Endothelial cell of umbilical vein (primary cell): ENCODE measurements around the gene DDX24. TPM values are rescaled to one million over a fixed set of nuclear protein-coding genes. Genes with fewer than 3 reads are reported as not detected.

Experiments used
- BruUV-seq: library from RNA; stranded (reverse); fragments of 400-500 nt; replicated peaks from 2 replicates; lab custom pipeline; 2021; lab: Mats Ljungman, UMichigan
- CTCF ChIA-PET: fragments of 300-600, 350-600 bp; sonication (Branson Sonifier 250); formaldehyde crosslinking; loops from one replicate; lab custom pipeline; 2021; ENCODE audit warnings: antibody characterized with exemption, inconsistent platforms; lab: Charles Lee
- POLR2A ChIA-PET: fragments of 300-600, 350-600 bp; sonication (Branson Sonifier 250); formaldehyde crosslinking; loops from one replicate; lab custom pipeline; 2021; ENCODE audit warnings: antibody characterized with exemption, inconsistent platforms; lab: Charles Lee
- DNase-seq: peaks from one replicate; pipeline ENCODE4 v3.0.0-alpha.2; 2011; ENCODE audit warnings: low read depth, low spot score
- FAIRE-seq: peaks from 2 replicates; lab custom pipeline; 2011; peaks lifted over from hg19 to GRCh38; lab: Jason Lieb, UNC
- H2AFZ ChIP-seq: 2 replicates; pipeline ENCODE4 v1.6.0; 2012; ENCODE audit warnings: low read depth, low read length, control low read depth, inconsistent platforms
- H3K27ac ChIP-seq: 2 replicates; pipeline ENCODE4 v1.5.1; 2011; ENCODE audit warnings: low read depth, mild to moderate bottlenecking, control low read depth, low read length, moderate library complexity; ENCODE audit not compliant: insufficient read depth
- H3K27me3 ChIP-seq, 2 experiments: 2 replicates each; pipeline versions ENCODE4 v1.6.0 to v1.6.1; 2011; ENCODE audit warnings: low read length in 2 of 2, mixed read lengths in 1 of 2; ENCODE audit not compliant: control insufficient read depth in 2 of 2, insufficient read depth in 2 of 2
- H3K36me3 ChIP-seq, 2 experiments: 2 replicates in 1 of 2; 3 replicates in 1 of 2; pipeline ENCODE4 v1.5.1; 2011; ENCODE audit warnings: low read length in 2 of 2, mild to moderate bottlenecking in 1 of 2, moderate library complexity in 1 of 2; ENCODE audit not compliant: control insufficient read depth in 2 of 2, insufficient read depth in 2 of 2; ENCODE audit errors: extremely low read depth in 1 of 2
- H3K4me1 ChIP-seq: 3 replicates; pipeline ENCODE4 v1.5.1; 2011; ENCODE audit warnings: mild to moderate bottlenecking, low read length; ENCODE audit not compliant: control insufficient read depth, insufficient read depth; ENCODE audit errors: extremely low read depth
- H3K4me2 ChIP-seq: 2 replicates; pipeline ENCODE4 v1.6.1; 2011; ENCODE audit warnings: low read length, control low read depth, mixed read lengths; ENCODE audit not compliant: insufficient read depth
- H3K4me3 ChIP-seq, 3 experiments: fragments of 200-600 bp in 1 of 3; sonication (generic), shearing (Covaris generic) in 1 of 3; replicated peaks in 1 of 3; 2 replicates each; pipeline ENCODE4 v1.5.1; 2011 to 2016; ENCODE audit warnings: control low read depth in 3 of 3, low read length in 3 of 3, mild to moderate bottlenecking in 2 of 3, inconsistent platforms in 1 of 3, low read depth in 1 of 3, moderate library complexity in 1 of 3; ENCODE audit not compliant: insufficient read depth in 1 of 3
- H3K79me2 ChIP-seq: 2 replicates; pipeline ENCODE4 v1.6.0; 2012; ENCODE audit warnings: low read length, inconsistent platforms; ENCODE audit not compliant: control insufficient read depth, insufficient read depth
- H3K9ac ChIP-seq: replicated peaks from 2 replicates; pipeline ENCODE3; 2011; ENCODE audit warnings: low read length, control low read depth; ENCODE audit not compliant: insufficient read depth; ENCODE audit errors: extremely low read depth
- H3K9me1 ChIP-seq: replicated peaks from 3 replicates; pipeline ENCODE4 v1.6.0; 2011; ENCODE audit warnings: mild to moderate bottlenecking, low read length; ENCODE audit not compliant: control insufficient read depth, insufficient read depth; ENCODE audit errors: extremely low read depth
- H3K9me3 ChIP-seq: replicated peaks from 2 replicates; pipeline ENCODE4 v1.5.1; 2012; ENCODE audit warnings: low read length, inconsistent platforms; ENCODE audit not compliant: control insufficient read depth, insufficient read depth
- H4K20me1 ChIP-seq: replicated peaks from 2 replicates; pipeline ENCODE3; 2011; ENCODE audit warnings: mild to moderate bottlenecking, low read length; ENCODE audit not compliant: control insufficient read depth, insufficient read depth; ENCODE audit errors: extremely low read depth
- dilution Hi-C: fragments of 300-500 bp; cut with MboI; formaldehyde crosslinking; loops from one replicate; pipeline ENCODE4 v1.15.0; 2019; ENCODE audit warnings: low sequenced_read_pairs; ENCODE audit not compliant: extremely low pct_ligation_motif_present
- intact Hi-C: fragments of 100-400 bp; cut with micrococcal nuclease; formaldehyde crosslinking; loops from one replicate; pipeline ENCODE4 v1.10.0; 2022
- polyA plus RNA-seq, 4 experiments: library from polyadenylated mRNA; depleted of rRNA in 3 of 4; stranded (reverse) in 3 of 4; unstranded in 1 of 4; fragments of >200 nt; gene quantifications; 2 replicates each; pipeline versions ENCODE4 v1.2.1 to v1.2.3, GENCODE V29; 2011 to 2012; ENCODE audit warnings: missing spikeins in 1 of 4
- total RNA-seq: library from RNA; stranded (reverse); gene quantifications from 2 replicates; pipeline ENCODE4 v1.2.3, GENCODE V29; 2021
- TF ChIP-seq, protein P1 (sequence below), 2 donors: IDR thresholded peaks; 1 replicate in 1 of 2; 2 replicates in 1 of 2; pipeline ENCODE4 v1.5.1; 2011; ENCODE audit warnings: low read length in 2 of 2, mild to moderate bottlenecking in 2 of 2, moderate library complexity in 2 of 2, control low read depth in 1 of 2, inconsistent platforms in 1 of 2, low read depth in 1 of 2; ENCODE audit not compliant: insufficient read depth in 1 of 2; ENCODE audit errors: extremely low read depth in 1 of 2

DDX24 gene
- total and polyA plus RNA-seq, 2 donors (not counting 3 experiments of a cell fraction or from before 2014, with no cell fraction given) = 88.3 to 141 TPM

GRCh38 chr14:94049625-94050023 lies 31.4 kb downstream of the DDX24 start:
- Histone ChIP-seq H3K4me1 (peaks cover 3% of the 10 kb centered on the region), H3K79me2 (no peaks in the 10 kb centered on the region), H3K27me3 (no peaks in the 10 kb centered on the region), H2AFZ (no peak overlapping the region), H3K4me3 (no peak overlapping the region), H3K9ac (no peak overlapping the region), H3K27ac (no peak overlapping the region), H3K4me2 (no peak overlapping the region), H3K9me3 (no peaks in the 10 kb centered on the region), H3K9me1 (no peaks in the 10 kb centered on the region), H3K36me3 (peaks cover 13 to 28% of the 10 kb centered on the region in 2 experiments), H4K20me1 (no peaks in the 10 kb centered on the region)
- ChIA-PET CTCF (interaction anchor here (1.5 to 7.6 kb wide), 5 partner anchors 12 to 87 kb away, joined by 3 to 133 read pairs (median 22); no protein-coding TSS in a partner anchor), POLR2A (no interaction called here)
- dilution Hi-C loops (no loop called here), intact Hi-C loops (no loop called here)
- TF ChIP-seq, protein P1, sequence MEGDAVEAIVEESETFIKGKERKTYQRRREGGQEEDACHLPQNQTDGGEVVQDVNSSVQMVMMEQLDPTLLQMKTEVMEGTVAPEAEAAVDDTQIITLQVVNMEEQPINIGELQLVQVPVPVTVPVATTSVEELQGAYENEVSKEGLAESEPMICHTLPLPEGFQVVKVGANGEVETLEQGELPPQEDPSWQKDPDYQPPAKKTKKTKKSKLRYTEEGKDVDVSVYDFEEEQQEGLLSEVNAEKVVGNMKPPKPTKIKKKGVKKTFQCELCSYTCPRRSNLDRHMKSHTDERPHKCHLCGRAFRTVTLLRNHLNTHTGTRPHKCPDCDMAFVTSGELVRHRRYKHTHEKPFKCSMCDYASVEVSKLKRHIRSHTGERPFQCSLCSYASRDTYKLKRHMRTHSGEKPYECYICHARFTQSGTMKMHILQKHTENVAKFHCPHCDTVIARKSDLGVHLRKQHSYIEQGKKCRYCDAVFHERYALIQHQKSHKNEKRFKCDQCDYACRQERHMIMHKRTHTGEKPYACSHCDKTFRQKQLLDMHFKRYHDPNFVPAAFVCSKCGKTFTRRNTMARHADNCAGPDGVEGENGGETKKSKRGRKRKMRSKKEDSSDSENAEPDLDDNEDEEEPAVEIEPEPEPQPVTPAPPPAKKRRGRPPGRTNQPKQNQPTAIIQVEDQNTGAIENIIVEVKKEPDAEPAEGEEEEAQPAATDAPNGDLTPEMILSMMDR (IDR thresholded peaks at IDR 0.05; ENCODE audit: extremely low read depth in 1 of 2, insufficient read depth in 1 of 2, low read depth in 1 of 2, low read length in 2 of 2) = no peak
- BruUV-seq = no TSS peak
- no peak for FAIRE-seq
- no peak for DNase-seq

DNA sequence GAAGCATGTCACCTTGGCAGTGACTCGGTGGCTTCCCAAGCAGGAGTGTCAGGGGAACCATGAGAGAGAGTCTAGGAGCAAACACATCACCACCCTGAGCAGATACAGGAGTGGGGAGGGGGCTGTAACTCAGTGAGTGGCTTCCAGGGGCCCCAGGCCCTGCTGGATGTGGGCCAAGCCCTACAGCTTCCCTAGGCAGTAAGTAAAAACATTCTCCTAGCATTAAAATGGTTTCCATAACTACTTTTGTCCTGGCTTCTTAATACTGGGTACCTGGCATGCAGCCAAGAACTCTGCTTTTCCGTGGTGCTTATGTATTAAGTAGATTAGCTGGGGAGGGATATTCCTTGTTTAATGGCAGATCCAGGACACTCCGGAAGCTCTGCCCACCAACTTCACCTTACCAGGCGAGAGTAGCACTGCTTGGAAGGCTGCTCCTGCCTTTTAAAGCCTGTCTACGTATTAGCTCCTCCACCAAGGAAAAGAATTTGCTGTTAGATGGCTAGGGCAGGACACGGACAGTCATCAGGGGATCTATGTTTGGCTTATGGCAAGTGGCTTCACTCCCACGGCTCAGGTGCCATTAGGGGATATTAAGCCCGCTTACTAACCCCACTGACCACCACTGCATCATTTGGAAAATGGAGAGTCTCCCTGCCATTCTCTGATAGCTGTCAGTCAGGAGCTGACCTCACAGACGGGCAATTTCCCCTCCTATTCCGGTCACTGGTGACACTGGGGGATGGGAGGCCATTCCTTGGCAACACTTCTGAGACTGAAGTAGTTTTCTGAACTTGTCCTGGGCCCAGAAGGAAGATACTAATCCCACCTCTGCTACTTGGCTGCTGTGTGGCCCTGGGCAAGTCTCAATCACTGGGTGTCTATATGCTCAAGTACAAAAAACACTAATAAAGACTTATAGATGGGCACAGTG lies 32.0 kb downstream of the DDX24 start:
- Histone ChIP-seq H4K20me1 (no peaks in the 10 kb centered on the region), H3K27me3 (no peaks in the 10 kb centered on the region), H3K4me3 (no peak overlapping the region), H3K36me3 (peaks cover 13 to 28% of the 10 kb centered on the region in 2 experiments), H2AFZ (no peak overlapping the region), H3K4me1 (peaks cover 3% of the 10 kb centered on the region), H3K9ac (no peak overlapping the region), H3K9me1 (no peaks in the 10 kb centered on the region), H3K27ac (no peak overlapping the region), H3K4me2 (no peak overlapping the region), H3K79me2 (no peaks in the 10 kb centered on the region), H3K9me3 (no peaks in the 10 kb centered on the region)
- TF ChIP-seq, protein P1 (IDR thresholded peaks at IDR 0.05; ENCODE audit: extremely low read depth in 1 of 2, insufficient read depth in 1 of 2, low read depth in 1 of 2, low read length in 2 of 2) = no peak
- peak; percentile 38 for FAIRE-seq
- no peak for DNase-seq
- dilution Hi-C loops (no loop called here), intact Hi-C loops (no loop called here)
- BruUV-seq = no TSS peak
- POLR2A ChIA-PET = no interaction called here
- CTCF ChIA-PET = interaction anchor here (1.5 to 7.6 kb wide), 4 partner anchors 11 to 88 kb away, joined by 3 to 133 read pairs (median 15); no protein-coding TSS in a partner anchor
